ENCODE measurements around the gene ABTB1. TPM values are rescaled to one million over a fixed set of nuclear protein-coding genes. Genes with fewer than 3 reads are reported as not detected.
A peak's percentile ranks its signal among the peaks of the same experiment; 100 is the strongest.
"Not testable (repeated sequence)": the region's sequence is repeated elsewhere in the genome, so short reads cannot be mapped to it uniquely, and the experiment has no call there.

The ABTB1 gene
- total RNA-seq, 1 experiment from 2014 or later = 21.0 TPM

GRCh38 chr3:127676456-127676855 lies 3.7 kb downstream of the ABTB1 start:
- Histone ChIP-seq H3K4me3 (no peak overlapping the region), H3K9me3 (no peaks in the 10 kb centered on the region), H3K36me3 (peaks cover 14% of the 10 kb centered on the region), H3K27me3 (no peaks in the 10 kb centered on the region)
- no peak for DNase-seq

- peaks cover 14% of the 10 kb centered on the region for H3K36me3 ChIP-seq
- no peak overlapping the region for H3K4me3 ChIP-seq
- no peaks in the 10 kb centered on the region for H3K27me3 ChIP-seq
- DNase-seq = no peak
- H3K9me3 ChIP-seq = no peaks in the 10 kb centered on the region
Observed at GRCh38 chr3:127676921-127677351, 4.2 kb downstream of the ABTB1 start.

GRCh38 chr3:127677541-127678314 lies 5.0 kb downstream of the ABTB1 start:
- Histone ChIP-seq H3K27me3 (no peaks in the 10 kb centered on the region), H3K36me3 (peaks cover 14% of the 10 kb centered on the region), H3K9me3 (no peaks in the 10 kb centered on the region), H3K4me3 (no peak overlapping the region)
- no peak for DNase-seq

- Histone ChIP-seq H3K9me3 (no peaks in the 10 kb centered on the region), H3K27me3 (no peaks in the 10 kb centered on the region), H3K4me3 (no peak overlapping the region), H3K36me3 (peaks cover 14% of the 10 kb centered on the region)
- no peak for DNase-seq
Observed at GRCh38 chr3:127678315-127678599, 5.5 kb downstream of the ABTB1 start.

GRCh38 chr3:127678611-127679533 lies 6.1 kb downstream of the ABTB1 start:
- Histone ChIP-seq H3K36me3 (peaks cover 14% of the 10 kb centered on the region), H3K4me3 (no peak overlapping the region), H3K27me3 (no peaks in the 10 kb centered on the region), H3K9me3 (no peaks in the 10 kb centered on the region)
- peak; percentile 24 for DNase-seq

- Histone ChIP-seq H3K4me3 (no peak overlapping the region), H3K36me3 (peaks cover 14% of the 10 kb centered on the region), H3K27me3 (no peaks in the 10 kb centered on the region), H3K9me3 (no peaks in the 10 kb centered on the region)
- no peak for DNase-seq
Observed at GRCh38 chr3:127679534-127680145, 6.9 kb downstream of the ABTB1 start.

- no peak for DNase-seq
- H3K27me3 ChIP-seq = no peaks in the 10 kb centered on the region
- H3K36me3 ChIP-seq = peaks cover 12% of the 10 kb centered on the region
- no peaks in the 10 kb centered on the region for H3K9me3 ChIP-seq
- H3K4me3 ChIP-seq = no peak overlapping the region
Observed at GRCh38 chr3:127680146-127680661, 7.5 kb downstream of the ABTB1 start.

- no peak for DNase-seq
- Histone ChIP-seq H3K9me3 (no peaks in the 10 kb centered on the region), H3K4me3 (no peak overlapping the region), H3K27me3 (no peaks in the 10 kb centered on the region), H3K36me3 (peaks cover 12% of the 10 kb centered on the region)
Observed at GRCh38 chr3:127680798-127681221, 8.1 kb downstream of the ABTB1 start.

- H3K27me3 ChIP-seq, H3K4me3 ChIP-seq, H3K36me3 ChIP-seq, H3K9me3 ChIP-seq, DNase-seq: not testable (repeated sequence)
Observed at GRCh38 chr3:127682175-127682554, 9.4 kb downstream of the ABTB1 start.

GRCh38 chr3:127682561-127682960 lies 9.8 kb downstream of the ABTB1 start:
- H3K27me3 ChIP-seq = no peaks in the 10 kb centered on the region
- no peaks in the 10 kb centered on the region for H3K9me3 ChIP-seq
- no peak for DNase-seq
- no peak overlapping the region for H3K4me3 ChIP-seq
- H3K36me3 ChIP-seq = peaks cover 8% of the 10 kb centered on the region; the same call in 1 of the 2 replicates

GRCh38 chr3:127684871-127685707 lies 12.3 kb downstream of the ABTB1 start:
- DNase-seq = no peak
- H3K27me3 ChIP-seq = no peaks in the 10 kb centered on the region
- H3K9me3 ChIP-seq = no peaks in the 10 kb centered on the region
- H3K36me3 ChIP-seq = peaks cover 9% of the 10 kb centered on the region
- H3K4me3 ChIP-seq = no peak overlapping the region

- Histone ChIP-seq H3K27me3 (no peaks in the 10 kb centered on the region), H3K36me3 (peaks cover 14% of the 10 kb centered on the region), H3K9me3 (no peaks in the 10 kb centered on the region), H3K4me3 (no peak overlapping the region)
- DNase-seq = no peak
Observed at GRCh38 chr3:127685708-127686511, 13.2 kb downstream of the ABTB1 start.

GRCh38 chr3:127686512-127686894 lies 13.8 kb downstream of the ABTB1 start:
- no peaks in the 10 kb centered on the region for H3K27me3 ChIP-seq
- no peaks in the 10 kb centered on the region for H3K9me3 ChIP-seq
- no peak overlapping the region for H3K4me3 ChIP-seq
- peaks cover 14% of the 10 kb centered on the region for H3K36me3 ChIP-seq
- DNase-seq = no peak

- Histone ChIP-seq H3K27me3 (no peaks in the 10 kb centered on the region), H3K4me3 (no peak overlapping the region), H3K9me3 (no peaks in the 10 kb centered on the region), H3K36me3 (peaks cover 17% of the 10 kb centered on the region)
- no peak for DNase-seq
Observed at GRCh38 chr3:127687228-127687737, 14.5 kb downstream of the ABTB1 start.

GRCh38 chr3:127688022-127688415 lies 15.3 kb downstream of the ABTB1 start:
- peaks cover 20% of the 10 kb centered on the region for H3K36me3 ChIP-seq
- no peak for DNase-seq
- no peaks in the 10 kb centered on the region for H3K9me3 ChIP-seq
- H3K27me3 ChIP-seq = no peaks in the 10 kb centered on the region
- H3K4me3 ChIP-seq = no peak overlapping the region

Data from MG63 (cell line).